Caki2 (cell line): Measurements from ENCODE around the gene PPIF. TPM values are rescaled to one million over a fixed set of nuclear protein-coding genes. Genes with fewer than 3 reads are reported as not detected.
A peak's percentile ranks its signal among the peaks of the same experiment; 100 is the strongest.

Experiments used
- DNase-seq: peaks from one replicate; pipeline ENCODE4 v3.0.0-alpha.2; 2015; ENCODE audit warnings: low read depth
- in situ Hi-C: cut with HindIII; loops from 2 replicates; pipeline ENCODE4 v1.10.0; 2016; ENCODE audit warnings: low sequenced_read_pairs, low pct_unique_long_range_greater_than_20kb, mixed read lengths
- total RNA-seq: library from RNA; depleted of rRNA; stranded (reverse); fragments of >200 nt; shearing (Covaris generic); gene quantifications from 2 replicates; pipeline ENCODE4 v1.2.3, GENCODE V29; 2014; ENCODE audit warnings: low replicate concordance

Gene PPIF
- total RNA-seq, 1 experiment from 2014 or later, result 124 TPM

DNA sequence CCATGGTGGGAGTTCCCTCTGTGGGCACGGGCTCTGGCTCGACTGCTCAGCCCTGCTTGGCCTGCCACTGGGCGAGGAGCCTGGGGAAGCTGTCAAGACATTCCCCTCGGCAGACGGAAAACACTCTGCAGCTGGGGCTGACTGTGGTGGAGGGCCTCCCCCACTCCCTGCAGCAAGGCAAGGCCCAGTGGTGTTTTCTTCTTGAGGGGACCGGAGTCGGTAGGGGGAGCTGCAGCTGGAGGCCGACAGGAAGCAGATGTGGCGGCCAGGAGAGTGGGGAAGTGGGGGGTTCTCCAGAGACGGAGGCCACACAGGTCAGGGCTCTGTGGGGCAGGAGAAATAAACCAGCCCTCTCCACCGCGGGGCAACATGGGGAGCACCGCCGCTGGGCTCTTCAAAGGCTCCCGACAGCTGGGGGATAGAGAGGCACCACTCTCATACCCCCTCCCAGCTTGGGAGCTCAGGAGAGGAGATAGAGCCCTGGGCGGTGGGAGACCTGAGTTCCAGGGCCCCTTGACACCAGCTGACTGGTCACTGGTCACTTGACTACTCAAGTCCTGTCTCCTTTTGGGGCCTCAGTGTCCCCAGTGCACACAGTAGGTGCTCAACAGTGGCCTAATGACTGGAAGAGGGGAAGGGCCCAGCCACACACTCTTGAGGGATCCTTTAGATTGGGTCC is 43.4 kb downstream of the PPIF start:
- no peak for DNase-seq
- in situ Hi-C loops, result no loop called here

DNA sequence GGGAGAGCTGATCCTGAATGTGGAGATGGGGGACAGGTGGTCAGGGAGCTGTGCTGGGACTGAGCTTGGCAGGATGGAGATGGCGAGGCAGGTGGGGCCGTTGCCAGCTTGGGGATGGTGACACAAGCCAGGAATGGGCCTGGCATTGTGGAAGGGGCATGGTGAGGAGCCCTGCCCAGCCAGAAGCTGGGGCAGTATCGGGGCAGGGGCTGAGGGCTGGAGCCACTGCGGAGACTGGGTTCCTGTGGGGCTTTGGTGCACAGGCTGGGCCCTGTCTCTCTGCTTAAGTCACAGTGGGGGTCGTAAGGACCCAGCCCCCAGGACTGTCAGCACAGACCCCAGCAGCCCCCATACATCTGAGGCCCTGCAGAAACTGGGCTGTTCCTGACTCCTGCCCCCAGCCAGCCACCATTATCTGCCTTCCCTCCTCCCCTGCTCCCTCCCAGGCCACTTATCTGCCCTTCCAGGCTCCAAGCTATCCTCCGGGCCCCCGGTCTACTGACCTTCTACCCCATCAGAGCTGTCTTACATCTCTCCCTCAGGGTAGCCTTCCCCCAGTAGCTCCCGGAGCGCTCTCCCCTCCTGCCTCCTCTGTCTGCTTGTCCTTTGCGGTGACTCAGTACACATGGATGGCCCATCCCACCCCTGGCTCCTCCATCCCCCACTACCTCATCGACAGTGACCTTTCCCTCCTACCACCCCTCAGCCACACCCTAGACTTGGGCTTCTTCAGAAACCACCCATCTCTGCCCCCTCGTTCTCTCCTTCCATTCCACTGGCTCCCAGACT is 44.2 kb downstream of the PPIF start:
- DNase-seq, result peak; percentile 7
- in situ Hi-C loops, result no loop called here

DNA sequence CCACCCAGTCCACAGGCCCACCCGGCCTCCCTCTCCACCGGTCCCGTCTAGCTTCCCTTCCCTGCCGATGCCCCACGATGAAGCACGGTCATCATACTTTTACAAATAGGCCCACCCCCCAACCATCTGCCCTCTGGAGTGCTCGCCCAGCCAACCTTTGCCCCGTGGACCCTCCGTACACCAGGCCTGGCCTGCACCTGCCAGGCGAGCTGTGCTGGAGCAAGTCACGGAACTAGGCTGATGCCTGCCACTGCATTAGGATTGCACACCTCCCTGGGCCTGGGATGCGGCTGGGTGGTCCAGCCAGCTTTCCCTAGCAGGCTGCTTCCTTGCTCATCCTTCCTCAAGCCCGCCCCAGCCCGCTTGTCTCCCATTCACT is 44.7 kb downstream of the PPIF start:
- no peak for DNase-seq
- in situ Hi-C loops, result no loop called here

DNA sequence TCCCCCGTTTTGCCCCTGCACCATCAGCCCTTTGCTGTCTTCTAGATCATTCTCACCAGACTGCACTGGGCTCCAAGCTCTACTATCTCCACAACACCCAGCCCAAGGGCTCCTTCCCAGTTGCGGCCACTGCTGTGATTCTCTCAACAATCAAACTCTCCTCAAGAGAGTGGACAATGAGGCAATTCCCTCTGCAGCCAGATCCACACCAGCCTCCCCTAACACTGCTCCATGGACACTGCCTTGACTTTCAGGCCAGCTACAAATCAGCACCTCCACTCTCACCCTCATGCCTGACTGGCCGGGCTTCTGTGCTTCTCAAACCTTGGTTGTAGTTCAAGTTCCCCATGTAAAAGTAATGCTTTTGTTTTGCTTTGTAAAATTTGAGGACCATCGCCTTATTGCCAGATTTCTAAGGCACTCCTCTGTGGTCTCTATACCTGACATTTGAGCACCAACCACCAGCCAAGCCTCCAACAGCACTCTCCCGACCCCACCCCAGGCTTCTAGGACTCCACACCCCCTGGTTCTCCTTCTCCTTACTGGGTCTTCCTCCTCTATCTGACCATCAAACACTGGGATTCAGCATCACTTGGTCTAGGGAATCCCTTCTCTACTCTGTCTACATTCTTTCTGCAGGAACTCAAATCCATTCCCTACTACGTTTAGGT is 45.4 kb downstream of the PPIF start:
- in situ Hi-C loops, result no loop called here

DNA sequence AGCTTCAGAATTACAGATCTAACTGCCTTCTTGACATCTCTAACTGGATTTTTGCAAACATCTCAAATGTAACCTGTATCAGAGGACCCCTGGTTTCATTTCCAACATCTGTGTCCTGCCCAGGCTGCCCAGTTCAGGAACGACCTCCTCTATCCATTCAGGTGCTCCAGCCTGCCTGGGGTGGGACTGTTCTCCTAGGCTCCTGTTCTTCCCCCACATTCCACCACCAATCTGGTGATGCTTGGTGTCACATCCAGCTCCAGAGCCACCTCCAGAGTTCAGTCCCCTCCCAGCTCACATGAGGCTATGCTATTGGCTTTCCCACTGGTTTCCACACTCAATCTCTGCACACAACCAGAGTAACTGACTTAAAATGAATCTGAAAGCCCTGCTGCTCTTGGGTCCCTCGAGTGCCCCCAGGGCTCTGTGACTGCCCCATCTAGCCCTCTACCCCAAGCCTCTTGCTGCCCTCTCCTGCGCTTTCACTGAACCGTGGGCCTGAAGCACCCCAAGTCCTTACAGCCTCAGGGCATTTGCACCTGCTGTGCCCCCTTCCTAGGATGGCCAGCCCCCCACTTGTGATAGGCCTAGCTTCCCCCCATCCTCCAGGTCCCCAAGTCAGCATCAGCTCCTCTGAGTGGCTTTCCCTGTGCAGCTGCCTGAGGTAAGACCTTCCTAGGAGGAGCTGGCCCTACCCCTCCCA is 46.1 kb downstream of the PPIF start:
- no peak for DNase-seq
- in situ Hi-C loops, result no loop called here

More for the DNA sequence above, 45.4 kb downstream of the PPIF start:
- DNase-seq, result no peak

DNA sequence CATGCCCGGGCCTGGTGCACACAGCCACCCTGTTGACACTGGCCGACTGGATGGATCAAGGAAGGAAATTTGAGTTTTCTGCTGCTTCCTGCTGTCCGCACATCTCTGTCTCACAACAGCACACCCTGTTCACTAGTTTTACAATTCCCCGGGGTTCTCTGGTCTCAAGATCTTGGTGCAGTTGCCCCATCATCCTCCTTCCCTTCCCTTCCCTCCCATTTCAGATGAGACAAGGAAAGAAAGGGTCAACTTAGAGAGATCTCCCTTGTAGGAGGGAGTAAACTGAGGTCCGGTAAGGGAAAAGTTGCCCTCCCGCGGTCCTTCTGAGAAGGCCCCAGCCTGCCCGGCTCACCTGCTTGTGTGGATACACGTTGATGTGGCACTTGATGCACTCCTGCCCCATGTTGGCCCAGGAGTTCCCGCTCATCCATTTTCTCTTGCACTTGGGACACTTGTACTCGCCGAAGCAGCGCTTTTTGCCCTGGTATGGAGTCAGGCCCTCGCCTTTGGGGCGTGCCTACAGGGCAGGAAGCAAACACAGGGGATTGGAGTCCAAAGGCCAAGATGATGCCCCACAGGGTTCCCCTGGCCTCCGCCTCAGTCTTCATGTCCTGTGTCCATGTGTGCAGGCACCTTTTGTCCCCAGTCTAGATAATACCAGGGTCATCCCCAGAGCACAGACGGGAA is 46.8 kb downstream of the PPIF start:
- DNase-seq, result no peak

DNA sequence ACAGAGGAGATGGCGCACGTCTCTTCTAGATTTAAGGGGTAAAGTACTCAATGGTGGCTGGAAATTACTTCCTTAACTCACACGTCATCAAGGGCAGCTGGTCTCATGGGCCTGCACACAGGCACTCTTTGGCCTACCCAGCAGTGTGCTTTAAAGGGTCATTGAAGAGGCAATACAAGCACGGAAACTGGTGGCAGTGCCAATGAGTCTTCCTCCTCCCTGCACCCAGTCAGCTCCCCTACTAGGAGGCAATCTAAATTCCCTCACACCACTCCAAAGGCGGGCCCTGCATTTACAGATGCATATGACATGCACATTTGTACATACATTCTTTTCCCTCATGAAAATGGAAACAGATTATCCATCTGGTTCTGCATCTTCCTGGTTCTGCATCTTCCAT is 47.4 kb downstream of the PPIF start:
- in situ Hi-C loops, result no loop called here

More for the DNA sequence above, 46.8 kb downstream of the PPIF start:
- in situ Hi-C loops, result no loop called here

DNA sequence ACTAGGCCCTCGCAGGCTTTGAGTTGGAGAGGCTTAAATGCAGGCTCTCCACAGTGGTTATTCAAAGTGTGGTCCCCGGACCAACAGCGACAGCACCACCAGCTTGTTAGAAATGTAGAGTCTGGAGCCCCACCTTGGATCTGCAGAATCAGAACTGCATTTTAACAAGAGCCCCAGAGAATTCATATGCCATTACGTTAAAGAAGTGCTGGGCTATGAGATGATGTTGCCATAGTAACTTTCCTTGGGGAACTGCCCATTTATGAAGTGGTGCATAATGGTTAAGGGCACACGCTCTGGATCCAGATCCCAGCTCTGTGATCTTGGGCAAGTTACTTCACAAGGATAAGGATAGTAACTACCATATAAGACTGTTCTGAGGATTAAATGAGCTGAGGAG is 49.3 kb downstream of the PPIF start:
- no peak for DNase-seq
- in situ Hi-C loops, result no loop called here

More for the DNA sequence above, 47.4 kb downstream of the PPIF start:
- DNase-seq, result no peak

DNA sequence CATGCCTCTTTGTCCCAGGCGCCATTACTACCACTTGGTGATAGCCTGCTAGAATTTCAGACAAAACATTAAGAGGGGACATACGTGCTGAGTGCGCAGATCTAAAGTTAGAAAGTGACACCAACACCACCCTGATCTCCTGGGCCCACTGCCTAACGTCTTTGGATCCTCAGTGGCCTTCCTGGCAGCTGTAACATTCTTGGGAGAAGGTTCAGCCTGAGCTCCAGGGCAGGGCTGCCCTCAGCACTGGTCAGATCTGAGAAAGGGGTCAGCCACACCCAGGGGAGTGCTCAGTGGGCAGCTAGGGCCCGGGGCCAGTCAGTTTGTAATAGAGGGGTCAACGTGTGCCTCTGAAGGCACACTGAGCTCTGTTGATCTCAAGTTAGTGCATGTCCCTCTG is 49.8 kb downstream of the PPIF start:
- no peak for DNase-seq
- in situ Hi-C loops, result no loop called here

DNA sequence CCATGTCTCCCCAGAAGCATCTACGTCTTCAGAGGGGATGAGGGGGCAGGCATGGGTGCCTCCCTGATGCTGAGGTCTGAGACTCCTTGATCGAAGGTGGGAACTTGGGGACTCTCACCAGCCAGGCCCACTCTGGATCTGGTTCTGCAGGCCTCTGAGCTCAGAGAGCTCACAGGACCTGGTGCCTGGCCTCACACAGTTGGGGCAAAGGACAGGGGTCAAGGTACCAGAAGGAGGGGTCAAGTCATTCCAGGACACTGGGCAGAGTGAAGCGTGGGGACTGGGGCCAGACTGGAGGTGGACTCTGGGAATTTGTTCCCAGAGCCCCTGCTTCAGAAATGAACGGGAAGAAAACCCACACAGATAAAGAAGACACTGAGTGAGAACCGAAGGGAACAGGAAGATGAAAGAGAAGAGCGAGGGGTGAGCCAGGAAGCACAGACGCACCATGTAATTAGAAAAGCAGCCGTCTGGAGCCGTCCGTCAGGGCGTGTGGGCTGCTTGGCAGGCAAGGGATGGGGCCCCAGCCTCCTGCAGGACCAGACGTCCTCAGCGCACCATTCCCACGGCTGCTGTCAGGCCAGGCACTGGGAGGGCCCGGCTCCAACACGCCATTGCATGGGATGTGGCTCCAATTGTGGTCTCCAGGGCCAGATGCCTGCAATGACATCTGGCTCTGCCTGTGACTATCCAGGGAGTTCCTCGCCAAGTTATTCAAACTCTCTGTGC is 50.5 kb downstream of the PPIF start:
- in situ Hi-C loops, result no loop called here
- DNase-seq, result no peak

DNA sequence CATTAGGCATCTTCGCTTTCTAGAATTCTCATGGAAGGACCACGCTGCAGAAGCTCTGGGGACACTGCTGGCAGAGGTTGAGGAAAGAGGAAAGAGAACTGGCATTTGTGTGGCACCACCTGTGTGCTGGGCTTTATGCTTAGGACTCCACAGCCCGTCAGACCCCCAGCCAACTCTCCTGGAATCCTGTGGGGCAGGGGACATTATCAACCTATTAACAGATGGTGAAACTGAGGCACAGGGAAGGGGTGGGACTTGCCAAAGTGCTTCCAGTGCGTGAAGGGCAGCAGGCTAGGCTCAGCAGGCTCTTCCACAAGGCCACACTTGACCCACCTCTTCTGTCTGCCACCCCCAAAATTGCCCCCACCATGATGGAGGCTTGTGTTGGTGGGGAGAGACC is 51.4 kb downstream of the PPIF start:
- in situ Hi-C loops, result no loop called here
- no peak for DNase-seq

DNA sequence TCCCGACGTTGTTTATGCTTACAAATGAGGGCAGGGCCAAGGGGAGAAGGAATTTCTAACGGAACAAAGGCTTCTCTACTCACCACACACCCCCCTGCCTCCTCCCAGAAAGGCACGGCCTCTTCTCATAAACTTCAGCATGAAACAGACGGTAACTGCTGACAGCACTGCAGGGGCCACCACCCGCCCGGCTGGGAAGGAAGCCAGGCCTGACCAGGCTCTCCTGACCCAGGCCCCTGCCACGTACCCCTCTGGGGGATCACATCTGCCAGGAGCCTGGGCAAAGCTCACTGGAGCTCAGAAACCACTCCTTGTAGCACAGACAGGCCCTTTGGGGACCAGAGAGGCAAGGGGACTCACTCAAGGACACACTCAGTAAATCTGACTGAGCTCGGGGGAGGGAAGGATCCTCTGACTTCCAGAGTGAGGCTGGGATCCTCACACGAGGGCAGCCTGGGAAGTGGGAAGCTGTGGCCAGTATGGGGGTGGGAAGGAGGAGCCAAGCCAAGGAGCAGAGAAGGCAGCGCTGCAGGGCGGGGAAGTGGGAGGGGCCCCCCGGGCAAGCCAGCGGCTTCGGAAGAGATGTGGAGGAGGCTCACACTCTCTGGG is 52.1 kb downstream of the PPIF start:
- in situ Hi-C loops, result no loop called here
- DNase-seq, result peak; percentile 33

DNA sequence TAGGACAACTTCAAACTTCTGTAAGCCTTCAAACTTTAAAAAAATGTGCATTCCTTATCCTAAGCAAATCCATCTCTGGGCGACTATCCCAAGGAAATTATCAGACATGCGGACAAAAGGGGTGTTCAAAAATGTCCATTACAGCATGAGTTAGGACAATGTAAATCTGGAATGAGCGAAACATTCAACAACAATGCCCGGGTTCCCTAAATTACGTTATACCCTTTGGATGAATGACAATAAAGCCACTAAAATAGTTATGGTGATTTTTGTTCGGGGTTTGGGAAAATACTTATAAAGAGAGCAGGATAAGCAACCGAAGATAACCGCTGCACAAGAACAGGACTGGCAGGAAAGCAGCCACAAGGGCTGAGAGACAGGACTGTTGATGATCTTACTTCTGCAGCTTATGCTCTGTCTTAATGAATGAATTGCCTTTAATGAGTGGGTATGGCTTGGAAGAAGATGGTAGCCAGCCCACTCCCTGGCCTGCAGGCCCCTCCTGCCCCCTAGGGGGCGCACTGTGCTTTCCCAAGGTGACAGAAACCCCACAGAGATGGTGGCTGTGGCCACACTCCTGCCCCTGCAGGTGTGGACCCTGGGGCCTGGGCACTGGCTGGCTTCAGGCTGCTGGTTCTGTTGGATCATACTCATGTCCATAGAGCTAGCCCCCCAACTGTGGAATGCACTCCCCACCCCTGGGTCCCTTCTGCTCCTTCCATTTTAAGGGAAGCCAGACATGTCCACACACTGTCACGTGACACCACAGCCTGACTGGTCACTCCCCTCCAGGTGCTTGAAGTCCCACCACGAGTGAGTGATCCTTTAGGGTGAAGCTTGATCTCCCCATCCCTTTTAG is 53.1 kb downstream of the PPIF start:
- in situ Hi-C loops, result no loop called here
- peak; percentile 11 for DNase-seq

DNA sequence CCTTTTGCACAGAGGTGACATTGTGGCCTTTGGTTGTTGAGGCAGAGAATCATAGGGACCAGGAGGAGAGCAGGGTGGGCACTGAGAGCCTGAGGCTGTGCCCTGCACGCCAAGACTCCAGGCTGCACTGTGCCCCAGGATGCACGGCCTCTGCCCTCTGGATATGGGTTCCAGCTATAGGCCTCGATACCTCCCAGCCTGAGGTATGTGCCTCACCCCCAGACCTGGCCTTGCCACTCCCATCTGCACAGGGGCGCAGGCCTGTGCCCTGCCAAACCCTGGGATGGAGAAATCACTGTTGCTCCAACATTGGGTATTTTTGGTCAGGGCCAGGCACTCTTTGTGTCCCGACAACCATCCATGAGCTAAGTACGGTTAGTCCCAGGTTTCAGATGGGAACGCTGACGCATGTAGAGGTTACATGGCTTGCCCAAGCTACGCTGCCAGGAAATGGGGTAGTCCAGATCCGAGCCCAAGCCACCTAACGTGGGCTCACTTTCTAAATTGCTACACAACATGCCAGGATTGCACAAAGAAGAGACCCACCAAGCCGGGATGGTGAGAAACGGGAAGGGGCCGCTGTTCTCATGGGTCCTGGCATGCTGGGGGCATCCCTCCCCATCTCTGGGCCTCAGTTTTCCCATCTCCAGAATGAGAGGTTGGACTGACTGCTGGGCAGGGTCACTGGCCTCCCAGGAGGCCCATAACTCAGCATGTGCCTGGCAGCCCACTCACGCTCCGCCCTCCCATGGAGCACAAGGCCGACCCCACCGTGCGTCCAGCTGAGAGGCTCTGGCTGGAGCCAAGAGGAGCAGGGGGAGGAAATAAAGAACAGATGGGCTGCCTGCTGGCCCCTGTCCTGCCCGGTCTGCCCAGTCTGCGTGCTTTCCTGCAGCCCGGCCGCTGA is 54.0 kb downstream of the PPIF start:
- in situ Hi-C loops, result no loop called here
- no peak for DNase-seq

DNA sequence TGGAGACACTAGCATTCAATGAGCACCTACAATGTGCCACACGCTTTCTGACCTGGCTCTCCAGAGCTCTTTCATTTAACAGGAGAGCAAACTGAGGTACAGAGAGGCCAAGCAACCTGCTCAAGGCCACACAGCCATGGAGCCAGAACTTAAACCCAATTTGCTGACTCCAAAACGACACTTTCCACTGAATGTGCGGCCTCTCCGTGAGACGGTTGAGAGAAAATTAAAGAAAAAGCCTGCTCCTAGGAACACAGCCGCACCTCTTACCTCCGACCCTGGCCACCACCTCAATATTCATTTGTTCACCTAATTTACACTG is 55.3 kb downstream of the PPIF start:
- in situ Hi-C loops, result no loop called here
- no peak for DNase-seq

DNA sequence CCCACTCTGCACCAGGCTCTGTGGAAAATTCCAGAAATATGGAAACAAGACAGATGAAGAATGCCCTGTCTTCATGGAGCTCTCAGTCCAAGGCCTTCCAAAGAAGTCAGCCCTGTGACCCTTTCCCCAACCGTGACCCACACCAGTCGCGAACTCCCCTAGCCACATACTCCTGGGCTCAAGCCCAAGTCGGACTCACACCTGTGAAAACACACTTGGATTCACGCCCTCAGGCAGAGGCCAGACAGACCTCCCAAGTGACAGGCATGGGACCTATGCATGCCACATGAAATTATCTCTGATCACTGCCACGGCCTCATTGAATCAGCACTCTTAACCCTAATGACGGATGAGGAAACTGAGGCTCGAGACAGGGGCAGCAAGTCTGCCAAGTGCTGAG is 55.7 kb downstream of the PPIF start:
- no peak for DNase-seq
- in situ Hi-C loops, result no loop called here
